Activated naive CD4-positive, alpha-beta T cell treated with anti-CD3 and anti-CD28 coated beads, Interleukin-2, amount 50 U/mL, for 16 hours (primary cell): ENCODE data around the gene DEFB113.

Source experiments
- DNase-seq: peaks from one replicate; pipeline ENCODE4 v3.0.0-alpha.2; 2020

The DEFB113 gene

GRCh38 chr6:49934770-49935169, 34.7 kb downstream of the DEFB113 start:
- no peak for DNase-seq

DNA sequence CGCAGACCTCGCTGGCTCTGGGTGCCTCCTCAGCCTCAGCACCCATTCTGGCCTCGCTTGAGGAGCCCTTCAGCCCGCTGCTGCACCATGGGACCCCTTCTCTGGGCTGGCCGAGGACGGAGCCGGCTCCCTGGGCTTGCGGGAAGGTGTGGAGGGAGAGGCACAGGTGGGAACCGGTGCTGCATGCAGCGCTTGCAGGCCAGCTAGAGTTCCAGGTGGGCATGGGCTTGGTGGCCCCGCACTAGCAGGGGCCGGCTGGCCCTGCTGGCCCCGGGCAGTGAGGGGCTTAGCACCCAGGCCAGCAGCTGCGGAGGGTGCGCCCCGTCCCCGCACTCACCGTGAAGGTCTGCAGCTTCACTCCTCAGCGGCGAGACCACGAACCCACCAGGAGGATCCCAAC, 35.9 kb downstream of the DEFB113 start:
- no peak for DNase-seq

DNA sequence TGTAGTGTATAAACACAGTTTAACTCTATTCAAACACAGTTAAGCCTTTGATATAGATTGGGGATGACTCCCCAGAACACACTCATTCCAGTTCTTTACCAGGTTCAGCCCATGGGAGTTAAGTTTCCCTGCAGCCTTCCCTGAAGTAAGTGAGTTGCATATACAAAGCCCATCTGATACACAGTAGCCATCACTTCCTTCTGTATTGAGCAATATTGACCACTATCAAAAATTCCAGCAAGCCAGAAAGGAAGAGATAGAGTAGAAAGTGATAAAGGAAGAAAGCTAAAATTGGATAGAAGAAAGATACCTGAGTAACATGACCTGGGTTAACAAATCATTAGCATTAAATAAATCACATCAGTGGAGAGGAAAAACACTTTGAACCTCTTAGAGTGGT, 40.1 kb downstream of the DEFB113 start:
- no peak for DNase-seq

DNA sequence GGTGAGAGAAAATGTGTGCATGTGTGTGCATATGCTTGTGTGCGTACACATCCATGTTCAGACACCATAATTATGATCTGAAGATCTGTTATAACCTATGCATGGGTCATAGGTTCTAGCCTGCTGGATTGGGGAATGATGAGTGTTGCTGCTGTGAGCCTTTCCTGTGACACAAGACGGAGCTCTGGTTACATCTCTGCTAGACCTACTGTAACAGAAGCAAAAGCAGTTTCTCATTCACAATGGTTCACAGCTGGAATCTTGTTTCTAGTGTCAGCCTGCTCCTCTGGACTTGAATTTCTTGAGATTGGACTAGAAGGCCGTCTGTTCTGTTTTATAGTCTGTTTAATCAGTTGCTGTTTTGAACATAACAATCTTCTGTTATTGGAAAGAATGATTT, 45.6 kb downstream of the DEFB113 start:
- DNase-seq: no peak

DNA sequence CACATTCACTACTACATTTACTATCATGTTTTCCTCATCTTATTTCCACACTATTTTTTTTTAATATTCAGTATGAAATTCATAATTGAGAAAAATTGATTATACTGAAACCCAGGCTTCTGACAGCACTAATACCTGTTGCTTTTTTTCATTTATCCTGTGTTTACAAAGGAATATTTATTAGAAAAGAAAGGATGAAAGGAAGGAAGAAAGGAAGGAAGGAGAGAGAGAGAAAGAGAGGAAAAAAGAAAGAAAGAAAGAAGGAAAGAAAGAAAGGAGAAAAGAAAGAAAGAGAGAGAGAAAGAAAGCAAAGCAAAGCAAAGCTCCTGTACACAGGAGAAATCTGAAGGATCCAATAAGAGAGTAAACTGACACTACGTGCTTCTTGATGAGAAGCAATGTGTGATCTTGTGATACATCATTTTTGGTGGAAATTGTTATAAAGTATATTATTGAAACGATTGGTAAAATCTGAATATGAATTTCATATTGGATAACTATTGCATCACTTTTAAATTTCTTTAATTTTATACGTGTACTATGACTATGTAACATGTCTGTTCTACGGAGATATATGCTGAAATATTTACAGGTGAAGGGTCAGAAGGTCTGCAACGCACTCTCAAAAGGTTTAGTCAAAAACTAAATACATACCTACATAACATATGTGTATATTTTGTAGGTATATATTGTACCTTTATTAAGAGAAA, 49.3 kb downstream of the DEFB113 start:
- DNase-seq: no peak

DNA sequence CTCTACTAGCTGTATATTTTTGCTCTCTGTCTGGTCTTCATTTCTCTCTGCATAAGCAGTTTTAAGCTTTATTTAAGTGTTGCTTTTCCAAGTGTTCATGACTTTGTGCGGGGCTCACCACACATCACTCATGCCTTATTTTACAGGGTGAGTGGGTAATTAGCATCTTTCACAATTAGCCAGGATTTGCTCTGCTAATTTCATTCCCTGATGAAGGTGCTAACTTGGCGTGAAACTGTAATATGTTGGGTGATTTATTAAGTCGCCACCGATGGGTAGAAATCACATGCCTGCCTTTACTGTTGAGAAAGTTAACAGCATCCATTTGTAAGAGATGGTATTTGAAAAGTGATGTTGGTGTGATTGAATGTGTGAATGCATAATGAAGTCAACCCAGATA, 50.2 kb downstream of the DEFB113 start:
- DNase-seq: no peak

- DNase-seq: no peak
Observed at GRCh38 chr6:49918787-49919186, 50.6 kb downstream of the DEFB113 start.
